CD4-positive, alpha-beta T cell treated with Interleukin-10 for 1 hour (primary cell): Measurements from ENCODE around the gene SH3RF2.
A peak's percentile ranks its signal among the peaks of the same experiment; 100 is the strongest.
"Not testable (repeated sequence)": the region's sequence is repeated elsewhere in the genome, so short reads cannot be mapped to it uniquely, and the experiment has no call there.

Experiments used
- DNase-seq: peaks from one replicate; pipeline ENCODE4 v3.0.0-alpha.2; 2020

Gene SH3RF2

DNA sequence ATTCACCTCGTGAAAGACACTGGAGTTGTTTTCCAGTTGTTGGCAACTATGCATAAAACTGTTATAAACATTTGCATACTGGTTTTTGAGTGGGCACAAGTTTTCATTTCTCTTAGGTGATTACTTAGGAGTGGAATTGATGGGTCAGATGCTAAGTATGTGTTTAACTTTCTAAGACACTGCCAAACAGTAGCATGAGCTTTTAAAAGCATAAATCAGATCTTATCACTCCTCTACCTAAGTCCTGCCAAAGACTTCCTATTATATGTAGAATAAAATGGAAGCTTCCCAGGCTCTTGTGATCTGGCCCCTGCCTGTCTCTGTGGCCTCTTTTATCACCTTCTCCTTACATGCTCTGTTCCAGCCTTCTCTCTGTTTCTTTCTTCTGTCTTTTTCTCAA is 72.6 kb downstream of the SH3RF2 start:
- DNase-seq = no peak

DNA sequence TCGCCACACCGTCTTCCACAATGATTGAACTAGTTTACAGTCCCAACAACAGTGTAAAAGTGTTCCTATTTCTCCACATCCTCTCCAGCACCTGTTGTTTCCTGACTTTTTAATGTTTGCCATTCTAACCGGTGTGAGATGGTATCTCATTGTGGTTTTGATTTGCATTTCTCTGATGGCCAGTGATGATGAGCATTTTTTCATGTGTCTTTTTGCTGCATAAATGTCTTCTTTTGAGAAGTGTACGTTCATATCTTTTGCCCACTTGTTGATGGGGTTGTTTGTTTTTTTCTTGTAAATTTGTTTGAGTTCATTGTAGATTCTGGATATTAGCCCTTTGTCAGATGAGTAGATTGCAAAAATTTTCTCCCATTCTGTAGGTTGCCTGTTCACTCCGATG is 74.1 kb downstream of the SH3RF2 start:
- not testable (repeated sequence) for DNase-seq

DNA sequence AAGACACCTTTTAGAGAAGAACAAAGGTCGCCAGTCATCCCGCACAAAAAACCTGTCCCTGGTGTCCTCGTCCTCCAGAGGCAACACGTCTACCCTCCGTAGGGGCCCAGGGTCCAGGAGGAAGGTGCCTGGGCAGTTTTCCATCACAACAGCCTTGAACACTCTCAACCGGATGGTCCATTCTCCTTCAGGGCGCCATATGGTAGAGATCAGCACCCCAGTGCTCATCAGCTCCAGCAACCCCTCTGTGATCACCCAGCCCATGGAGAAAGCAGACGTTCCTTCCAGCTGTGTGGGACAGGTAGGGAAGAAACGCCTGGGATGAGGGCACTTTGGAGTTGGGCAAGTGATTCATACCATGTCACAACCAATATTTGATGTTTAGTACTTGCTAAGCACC is 77.4 kb downstream of the SH3RF2 start:
- DNase-seq = no peak

DNA sequence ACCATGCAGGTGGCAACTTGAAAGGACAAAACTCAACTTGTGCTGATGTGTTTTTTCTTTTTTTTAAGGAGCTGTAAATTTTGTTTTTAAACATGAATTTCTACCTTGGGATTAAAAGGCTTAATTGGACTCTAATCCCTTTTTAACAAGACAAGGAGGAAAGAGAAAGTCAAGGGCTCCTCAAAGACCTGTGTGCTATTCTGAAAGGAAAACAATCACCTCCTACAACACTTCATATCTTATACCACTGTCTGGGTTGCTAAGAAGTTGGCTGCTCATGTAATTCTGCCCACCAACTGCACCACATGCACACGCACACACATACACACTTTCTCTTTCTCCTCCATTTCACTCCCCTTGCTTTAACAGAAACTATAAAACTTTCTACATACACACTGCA is 78.6 kb downstream of the SH3RF2 start:
- no peak for DNase-seq

DNA sequence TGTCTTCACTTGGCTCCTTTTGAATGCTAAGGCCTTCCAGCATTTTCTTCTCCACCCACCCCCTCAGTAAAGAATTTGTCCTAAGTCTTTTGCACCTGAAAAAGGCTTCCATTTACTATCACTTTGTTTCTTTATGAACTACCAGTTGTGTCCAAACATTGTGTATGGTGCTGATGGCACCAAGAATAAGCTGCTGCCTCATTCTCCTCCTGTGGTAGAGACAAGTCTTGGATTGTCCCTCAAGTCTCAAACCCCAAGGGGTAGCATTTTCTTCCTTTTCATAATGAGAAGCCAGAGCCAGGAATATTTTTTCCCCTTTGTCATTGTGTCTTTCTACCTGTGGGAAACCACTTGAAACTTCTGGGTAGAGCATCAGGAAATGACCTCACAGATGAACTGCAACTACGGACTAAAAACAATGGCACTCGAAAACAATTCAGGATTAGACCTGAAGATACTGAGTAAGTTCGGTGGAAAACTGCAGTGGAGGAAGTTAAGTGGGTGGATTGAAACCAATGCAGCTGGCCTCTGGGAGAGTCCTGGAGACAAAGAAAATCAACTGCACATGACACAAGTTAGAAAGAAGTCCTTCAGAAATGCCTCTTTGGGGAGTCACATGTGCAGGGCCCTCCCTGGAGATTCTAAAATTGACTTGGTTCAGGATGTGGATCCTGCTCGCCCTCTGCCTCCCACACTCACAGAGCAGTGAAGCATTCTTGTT is 80.5 kb downstream of the SH3RF2 start:
- no peak for DNase-seq

DNA sequence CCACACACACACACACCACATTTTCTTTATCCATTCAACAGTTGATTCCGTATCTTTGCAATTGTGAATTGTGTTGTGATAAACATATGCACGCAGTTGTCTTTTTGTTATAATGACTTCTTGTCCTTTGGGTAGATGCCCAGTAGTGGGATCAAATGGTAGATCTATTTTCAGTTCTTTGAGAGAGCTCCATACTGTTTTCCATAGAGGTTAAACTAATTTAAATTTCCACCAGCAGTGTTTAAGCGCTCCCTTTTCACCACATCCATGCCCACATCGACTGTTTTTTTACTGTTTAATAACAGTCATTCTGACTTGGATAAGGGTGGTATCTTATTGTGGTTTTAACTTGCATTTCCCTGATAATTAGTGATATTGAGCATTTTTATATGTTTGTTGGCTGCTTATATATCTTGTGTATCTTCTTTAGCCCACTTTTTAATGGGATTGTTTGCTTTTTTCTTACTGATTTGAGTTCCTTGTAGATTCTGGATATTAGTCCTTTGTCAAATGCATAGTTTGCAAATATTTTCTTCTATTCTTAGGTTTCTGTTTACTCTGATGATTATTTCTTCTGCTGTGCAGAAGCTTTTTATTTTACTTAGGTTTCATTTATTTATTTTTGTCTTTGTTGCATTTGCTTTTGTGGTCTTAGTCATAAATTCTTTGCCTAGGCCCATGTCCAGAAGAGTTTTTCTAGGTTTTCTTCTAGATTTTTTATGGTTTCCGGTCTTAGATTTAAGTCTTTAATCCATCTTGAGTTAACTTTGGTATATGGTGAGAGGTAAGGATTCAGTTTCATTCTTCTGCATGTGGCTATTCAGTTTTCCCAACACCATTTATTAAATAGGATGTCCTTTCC is 82.4 kb downstream of the SH3RF2 start:
- DNase-seq = no peak

DNA sequence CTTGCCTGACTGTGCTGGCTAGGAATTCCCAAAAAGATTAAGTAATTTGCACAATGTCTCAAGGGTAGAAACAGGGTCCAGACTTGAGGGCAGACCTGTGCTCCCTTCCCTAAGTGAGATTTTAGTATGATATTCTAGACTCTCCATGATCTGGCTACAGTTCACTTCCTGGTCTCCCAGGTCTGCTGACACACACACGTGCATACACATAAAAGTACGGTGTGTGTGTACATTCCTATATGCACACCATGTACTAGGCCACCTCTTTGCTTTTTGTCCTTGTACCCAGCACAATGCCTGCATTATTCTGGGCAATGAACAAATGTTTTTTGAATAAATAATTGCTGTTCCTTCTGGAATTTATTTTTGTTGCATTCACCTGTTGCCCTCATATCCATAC is 83.7 kb downstream of the SH3RF2 start:
- no peak for DNase-seq

DNA sequence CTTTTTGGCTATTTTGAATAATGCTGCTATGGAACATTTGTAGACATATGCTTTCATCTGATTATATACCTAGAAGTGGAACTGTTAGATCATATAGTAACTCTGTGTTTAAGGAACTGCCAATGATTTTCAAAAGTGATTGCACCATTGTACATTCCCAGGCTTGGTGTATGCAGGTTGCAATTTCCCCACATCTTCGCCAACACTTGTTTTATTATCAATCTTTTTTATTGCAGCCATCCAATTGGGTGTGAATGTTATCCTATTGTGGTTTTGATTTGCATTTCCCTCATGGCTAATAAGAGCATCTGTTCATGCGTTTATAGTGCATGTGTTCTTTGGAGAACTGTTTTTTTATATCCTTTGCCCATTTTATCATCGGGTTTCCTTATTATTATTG is 87.7 kb downstream of the SH3RF2 start:
- DNase-seq = no peak

DNA sequence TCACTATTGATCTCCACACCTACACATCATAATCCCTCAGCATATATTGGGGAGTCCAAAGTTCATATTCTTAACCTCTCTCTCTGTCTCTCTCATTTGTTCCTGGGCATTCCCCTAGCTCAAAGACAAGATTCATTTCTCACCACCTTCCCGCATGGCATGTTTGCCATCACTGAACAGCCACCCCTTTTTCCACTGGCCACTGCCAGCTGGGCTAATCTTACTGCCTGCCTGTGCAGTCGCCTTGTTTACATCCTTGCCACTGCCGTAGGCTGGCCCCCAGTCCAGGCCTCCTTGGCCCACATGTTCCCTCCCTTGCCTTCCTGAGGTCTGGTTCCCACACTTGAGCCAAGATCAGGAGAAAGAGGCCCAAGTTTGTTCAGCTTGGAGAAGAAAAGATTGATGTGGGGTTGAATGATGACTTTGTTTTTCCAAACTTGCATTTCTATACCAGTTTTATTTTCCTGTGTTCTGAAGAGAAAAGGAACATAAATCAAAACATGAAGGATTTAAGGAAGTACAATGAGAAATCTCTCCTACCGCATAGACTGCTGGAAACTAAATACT is 88.8 kb downstream of the SH3RF2 start:
- DNase-seq = no peak

DNA sequence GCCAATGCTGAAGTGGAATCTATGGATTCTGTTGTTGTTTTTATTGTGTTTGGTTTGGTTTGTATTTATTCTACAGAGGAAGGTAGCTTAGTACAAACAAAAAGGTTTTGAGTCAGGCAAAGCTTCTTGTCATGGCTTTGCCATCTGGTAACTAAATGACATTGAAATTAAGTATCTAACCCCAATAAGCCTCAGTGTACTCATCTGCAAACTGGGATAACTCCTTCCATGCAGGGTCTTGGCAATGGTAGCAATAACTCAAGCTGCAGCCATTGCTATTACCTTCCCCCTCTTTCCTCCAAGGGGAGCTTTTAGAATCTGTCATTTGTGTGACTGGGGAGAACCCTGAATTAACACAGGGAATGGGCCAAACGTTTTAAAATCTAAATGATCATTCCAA is 89.3 kb downstream of the SH3RF2 start:
- no peak for DNase-seq

DNA sequence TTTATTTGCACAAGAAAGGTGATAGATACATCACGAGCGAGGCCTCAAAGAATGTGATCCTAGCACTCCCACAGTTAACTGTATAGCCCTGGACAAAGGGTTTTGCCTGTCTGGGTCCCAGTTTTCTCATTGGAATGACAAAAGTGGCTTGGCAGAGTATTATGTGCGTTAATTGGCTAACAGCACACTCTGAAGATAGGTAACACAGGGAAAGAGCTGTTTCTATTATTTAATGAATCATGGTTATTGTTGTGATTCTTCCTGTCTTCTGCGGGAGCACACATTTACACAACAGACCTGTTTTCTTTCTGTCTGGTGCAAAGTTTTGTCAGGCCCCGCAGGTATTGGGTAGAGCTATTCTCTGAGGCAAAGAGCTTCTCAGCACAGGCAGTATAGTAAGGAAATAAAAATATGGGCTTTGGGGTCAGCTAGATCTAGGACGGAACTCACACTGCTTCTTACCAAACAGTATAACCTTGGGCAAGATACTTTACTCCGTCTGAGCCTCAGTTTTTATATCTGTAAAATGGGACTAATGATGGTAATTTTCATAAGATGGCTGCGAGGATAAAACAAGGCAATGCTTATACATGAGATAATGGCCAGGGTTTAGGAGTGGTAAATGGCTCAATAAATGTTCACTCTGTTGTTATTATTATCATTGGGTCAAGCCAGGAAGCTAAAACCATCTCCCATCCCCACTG is 90.1 kb downstream of the SH3RF2 start:
- no peak for DNase-seq

DNA sequence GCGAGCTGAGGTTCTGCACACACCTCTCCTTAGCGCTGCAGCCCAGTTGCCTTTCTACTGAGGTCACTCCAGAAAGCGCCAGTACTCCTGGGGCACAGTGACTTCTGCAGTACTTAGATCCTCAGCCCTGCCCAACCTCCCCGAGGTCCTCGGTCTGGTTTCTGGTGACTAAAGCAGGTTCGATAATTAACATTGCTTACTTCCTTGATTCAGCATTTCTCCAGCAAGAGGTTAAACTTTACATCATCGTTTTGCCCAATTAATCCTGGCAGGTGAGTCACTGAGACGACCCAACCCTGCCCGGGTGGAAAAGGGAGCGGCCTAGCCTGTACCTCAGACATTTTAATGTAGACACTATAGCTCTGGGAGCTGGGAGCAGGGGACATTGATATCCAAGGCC is 91.4 kb downstream of the SH3RF2 start:
- no peak for DNase-seq

DNA sequence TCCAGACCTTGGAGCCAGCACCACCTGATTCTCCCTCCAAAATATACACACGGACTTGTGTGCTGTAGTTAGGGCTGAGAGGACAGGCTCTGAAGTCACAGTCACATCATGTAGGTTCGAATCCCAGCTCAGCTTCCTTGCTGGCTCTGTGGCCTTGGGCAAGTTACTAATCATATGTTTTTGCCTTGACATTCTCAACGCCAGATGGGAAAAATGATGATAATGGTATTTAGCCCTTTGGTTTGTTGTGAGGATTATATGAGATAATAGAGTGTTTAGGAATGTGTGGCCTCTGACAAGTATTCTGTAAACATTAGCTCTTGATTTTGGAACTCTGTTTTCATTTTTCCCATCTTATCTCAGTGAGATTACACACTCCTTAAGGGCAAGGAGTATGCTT is 96.5 kb downstream of the SH3RF2 start:
- no peak for DNase-seq

DNA sequence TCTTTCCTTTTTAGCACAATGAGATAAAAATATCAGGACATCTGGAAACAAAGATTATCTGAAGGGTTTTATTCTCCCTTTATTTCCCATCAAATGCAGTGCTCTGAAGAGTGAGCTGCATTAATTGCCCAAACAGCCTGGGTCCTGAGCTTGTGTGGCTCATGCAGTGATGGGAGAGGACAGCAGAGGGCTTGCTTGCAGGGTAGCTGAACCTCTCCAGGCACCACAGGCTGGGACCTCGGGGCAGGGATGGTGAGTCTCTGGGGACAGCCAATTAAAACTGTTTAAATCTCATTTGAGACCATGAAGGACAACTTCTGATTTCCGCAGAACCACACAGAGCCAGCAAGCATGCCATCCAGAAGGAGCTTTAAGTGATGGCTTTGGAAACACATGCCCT is 97.7 kb downstream of the SH3RF2 start:
- no peak for DNase-seq

DNA sequence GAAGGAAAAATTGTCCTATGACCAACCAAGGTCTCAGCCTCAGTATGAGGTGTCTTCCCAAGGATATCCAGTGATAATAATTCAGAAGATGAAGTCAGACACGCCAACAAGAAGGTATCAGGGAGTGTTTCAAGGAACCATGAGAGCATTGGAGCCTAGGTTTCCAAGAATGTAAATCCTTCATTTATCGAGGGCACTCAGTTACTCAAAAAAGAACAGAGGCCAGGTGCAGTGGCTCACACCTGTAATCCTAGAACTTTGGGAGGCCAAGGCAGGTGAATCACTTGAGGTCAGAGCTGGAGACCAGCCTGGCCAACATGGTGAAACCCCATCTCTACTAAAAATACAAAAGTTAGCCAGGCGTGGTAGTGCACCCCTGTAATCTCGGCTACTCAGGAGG is 98.2 kb downstream of the SH3RF2 start:
- DNase-seq = no peak

DNA sequence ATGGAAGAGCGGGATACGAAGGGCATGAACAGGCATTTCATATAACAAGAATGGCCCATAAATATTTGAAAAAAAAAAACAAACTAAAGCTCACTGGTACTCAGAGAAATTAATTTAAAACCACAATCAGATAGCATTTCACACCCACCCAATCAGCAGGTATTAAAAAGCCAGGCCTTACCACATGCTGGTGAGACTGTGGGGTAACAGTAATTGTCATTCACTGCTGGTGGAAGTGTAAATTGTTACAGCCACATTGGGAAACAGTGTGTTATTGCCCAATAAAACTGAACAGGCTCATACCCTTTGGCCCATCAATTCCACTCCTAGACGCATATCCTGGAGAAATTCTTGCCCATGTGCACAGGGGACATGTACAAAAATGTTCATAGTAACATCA is 103.0 kb downstream of the SH3RF2 start:
- DNase-seq = no peak

DNA sequence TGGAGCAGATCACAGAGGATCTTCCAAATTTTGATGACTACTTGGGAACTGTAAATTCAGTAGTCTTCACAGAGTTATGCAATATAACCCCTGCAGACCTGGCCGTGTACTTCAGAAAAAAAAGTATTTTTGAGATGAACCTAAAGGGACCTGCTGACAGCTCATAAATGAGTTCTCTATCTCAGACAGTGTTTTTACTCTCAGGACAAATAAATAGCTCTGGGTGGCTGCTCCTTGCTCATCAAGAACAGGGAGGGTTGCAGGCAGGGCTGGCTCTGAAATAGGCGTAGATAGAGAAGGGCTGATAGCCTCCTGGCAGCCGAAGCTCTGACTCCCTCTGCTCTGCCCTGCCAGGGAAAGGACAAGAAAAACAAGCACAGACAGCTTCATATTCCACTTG is 104.1 kb downstream of the SH3RF2 start:
- no peak for DNase-seq

DNA sequence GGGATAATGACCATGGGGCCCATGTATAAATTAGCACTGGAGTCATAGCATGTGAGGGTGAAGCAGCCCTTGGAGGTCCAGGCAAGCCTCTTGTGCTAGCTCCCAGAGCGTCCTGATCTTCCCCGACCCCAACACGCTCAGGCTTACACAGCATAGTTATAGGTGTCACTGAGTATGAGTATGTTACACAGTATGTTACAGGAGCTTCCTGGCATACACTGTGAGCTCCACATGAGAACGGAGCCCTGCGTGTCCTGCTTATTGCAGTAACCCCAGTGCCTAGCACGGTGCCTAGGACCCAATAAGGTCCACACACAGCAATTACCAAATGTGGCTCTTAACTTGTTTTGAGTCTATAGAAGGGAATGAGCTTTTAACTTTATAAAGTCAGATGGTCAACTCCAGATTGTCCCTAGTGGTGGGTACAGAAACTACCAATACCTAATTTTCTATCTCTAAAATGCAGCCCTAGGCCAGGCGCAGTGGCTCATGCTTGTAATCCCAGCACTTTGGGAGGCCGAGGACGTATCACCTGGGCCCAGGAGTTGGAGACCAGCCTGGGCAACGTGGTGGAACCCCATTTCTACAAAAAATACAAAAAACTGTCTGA is 104.9 kb downstream of the SH3RF2 start:
- no peak for DNase-seq

DNA sequence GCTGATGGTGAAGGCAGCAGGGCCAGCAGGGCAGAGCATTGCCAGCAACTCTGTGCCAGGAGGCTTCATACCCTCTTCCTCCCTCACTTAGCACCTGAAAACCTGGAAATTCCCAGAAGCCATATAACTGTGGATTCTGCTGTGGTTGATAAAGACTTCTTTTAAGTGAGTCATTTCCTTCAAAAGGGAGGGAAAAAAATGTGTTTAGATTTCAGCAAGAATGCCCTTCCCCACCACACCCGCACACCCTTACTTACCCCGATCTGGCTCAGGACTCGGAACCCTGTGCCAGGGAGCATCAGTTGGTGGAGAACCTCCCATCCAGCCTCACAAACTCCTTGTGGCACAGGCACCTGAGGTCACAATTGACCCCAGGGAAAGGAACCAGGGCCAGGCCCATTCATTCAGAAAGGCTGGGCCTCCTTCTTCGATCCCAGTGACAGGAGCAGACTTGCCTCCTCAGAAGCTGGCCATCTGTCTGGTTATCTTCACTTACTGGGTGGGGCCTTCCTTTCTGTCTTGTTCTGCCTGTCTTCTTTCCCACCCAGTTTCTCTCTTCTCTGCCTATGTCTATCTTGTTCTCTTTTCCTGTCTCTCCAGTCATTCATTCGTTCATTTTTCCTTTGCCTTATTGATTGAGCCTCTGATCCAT is 106.4 kb downstream of the SH3RF2 start:
- DNase-seq = no peak

DNA sequence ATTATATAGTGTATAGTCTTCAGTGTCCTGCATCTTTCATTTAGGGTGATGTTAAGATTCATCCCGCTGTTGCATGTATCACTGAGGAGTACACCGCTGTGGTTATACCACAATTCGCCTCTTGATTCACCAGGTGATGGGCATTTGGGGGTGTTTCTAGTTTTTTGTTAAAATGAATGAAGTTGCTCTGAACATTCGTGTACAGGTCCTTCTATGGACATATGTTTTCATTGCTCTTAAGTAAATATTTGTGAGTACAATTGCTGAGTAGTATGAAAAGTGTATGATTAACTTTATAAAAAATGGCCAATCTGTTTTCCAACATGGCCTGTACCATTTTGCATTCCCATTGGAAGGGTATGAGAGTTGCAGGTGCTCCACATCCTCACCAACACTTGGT is 107.3 kb downstream of the SH3RF2 start:
- DNase-seq = no peak

DNA sequence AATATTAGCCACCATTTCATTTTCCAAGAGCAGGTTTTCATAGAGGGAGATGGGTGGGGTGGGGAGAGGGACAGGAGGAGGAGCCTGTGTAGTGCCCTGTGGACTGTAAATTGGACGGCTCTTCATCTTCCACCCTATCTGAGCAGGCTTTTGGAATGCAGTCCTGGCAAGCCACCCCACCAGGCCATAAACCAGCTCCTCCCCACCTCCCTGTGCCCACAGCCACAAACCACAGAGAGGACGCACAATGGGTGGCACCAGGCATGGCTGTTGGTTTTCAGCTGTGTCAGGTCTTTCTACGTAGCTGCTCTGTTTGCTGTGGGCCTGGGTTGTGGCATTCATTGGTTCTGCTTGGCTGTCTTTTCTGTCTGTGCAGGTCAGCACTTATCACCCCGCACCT is 111.0 kb downstream of the SH3RF2 start:
- DNase-seq = no peak

DNA sequence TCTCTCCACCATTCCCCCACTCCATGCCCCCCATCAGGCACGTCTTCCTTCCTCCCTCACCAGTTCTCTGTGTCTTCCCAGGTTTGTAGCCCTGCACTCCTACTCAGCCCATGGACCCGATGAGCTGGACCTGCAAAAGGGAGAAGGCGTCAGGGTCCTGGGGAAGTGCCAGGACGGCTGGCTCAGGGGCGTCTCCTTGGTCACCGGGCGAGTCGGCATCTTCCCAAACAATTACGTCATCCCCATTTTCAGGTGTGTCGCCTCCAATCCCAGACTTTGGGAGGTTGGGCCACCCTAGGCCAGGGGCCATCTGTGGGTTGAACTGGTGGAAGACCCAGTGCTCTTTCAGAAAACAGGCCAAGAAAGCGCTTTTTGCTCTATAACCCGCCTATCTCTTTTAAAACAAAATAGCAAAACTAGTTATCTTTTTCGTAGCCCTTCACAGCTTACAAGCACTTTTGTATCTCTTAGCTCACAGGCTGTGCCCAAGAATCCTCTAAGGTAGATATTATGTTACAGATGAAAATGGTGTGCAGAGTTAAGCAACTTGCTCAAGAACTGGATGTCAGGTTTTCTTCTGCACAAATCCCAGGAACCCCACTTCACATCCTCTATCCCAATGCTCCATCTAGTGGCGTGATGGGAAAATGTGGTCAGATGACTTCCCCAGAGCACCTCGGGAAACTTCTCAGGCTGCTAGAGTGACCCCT is 112.8 kb downstream of the SH3RF2 start:
- peak; percentile 5 for DNase-seq
